Caki2 (cell line): Measurements from ENCODE around the gene FASTKD2. TPM values are rescaled to one million over a fixed set of nuclear protein-coding genes. Genes with fewer than 3 reads are reported as not detected.

Experiments used
- DNase-seq: peaks from one replicate; pipeline ENCODE4 v3.0.0-alpha.2; 2015; ENCODE audit warnings: low read depth
- in situ Hi-C: cut with HindIII; loops from 2 replicates; pipeline ENCODE4 v1.10.0; 2016; ENCODE audit warnings: low sequenced_read_pairs, low pct_unique_long_range_greater_than_20kb, mixed read lengths
- total RNA-seq: library from RNA; depleted of rRNA; stranded (reverse); fragments of >200 nt; shearing (Covaris generic); gene quantifications from 2 replicates; pipeline ENCODE4 v1.2.3, GENCODE V29; 2014; ENCODE audit warnings: low replicate concordance; rRNA removed

The FASTKD2 gene
- total RNA-seq, result 30.8 and 42.7 TPM in 2 replicates

GRCh38 chr2:206765242-206766056 is at the start of gene FASTKD2, which contains the start of gene MDH1B:
Gene FASTKD2 (plus strand): TSS chr2:206765606. CDS start chr2:206766694, 1,088 bp downstream.
Gene MDH1B (minus strand): TSS chr2:206765328. CDS start chr2:206765271, 57 bp downstream.
- DNase-seq, result peak; percentile 93
- in situ Hi-C loops, result no loop called here

- DNase-seq, result no peak
- in situ Hi-C loops, result no loop called here
Observed at GRCh38 chr2:206716623-206717022, 48.8 kb upstream of the FASTKD2 start.

DNA sequence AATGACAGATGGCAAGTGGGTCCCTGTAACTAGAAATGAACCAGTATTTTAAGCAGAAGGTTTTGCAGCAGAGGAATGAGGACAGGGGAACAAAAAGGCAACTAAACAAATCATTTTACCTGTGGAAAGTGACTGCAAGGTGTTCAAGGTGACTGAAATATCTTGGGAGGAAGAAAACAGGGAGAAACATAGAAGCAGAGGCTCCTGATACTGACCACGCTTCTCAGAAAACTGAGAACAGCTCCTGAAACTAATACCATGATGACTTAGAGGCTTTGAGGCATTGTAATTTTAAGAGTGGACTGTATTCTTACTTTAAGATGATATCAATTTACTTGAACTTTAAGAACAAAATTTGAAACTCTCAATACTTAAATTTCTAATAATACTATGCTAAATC is 47.1 kb upstream of the FASTKD2 start, which contains the start of gene DYTN:
DYTN (minus strand) TSS at position 101 of the 400 bp plus-strand sequence. CDS start 117 bp downstream, outside the sequence.
- no peak for DNase-seq

GRCh38 chr2:206721256-206721920 is 44.0 kb upstream of the FASTKD2 start:
- DNase-seq, result peak; percentile 23
- in situ Hi-C loops, result no loop called here

More for the DNA sequence above, 47.1 kb upstream of the FASTKD2 start, which contains the start of gene DYTN:
- in situ Hi-C loops, result no loop called here

GRCh38 chr2:206723288-206723687 is 42.1 kb upstream of the FASTKD2 start:
- no peak for DNase-seq
- in situ Hi-C loops, result no loop called here

DNA sequence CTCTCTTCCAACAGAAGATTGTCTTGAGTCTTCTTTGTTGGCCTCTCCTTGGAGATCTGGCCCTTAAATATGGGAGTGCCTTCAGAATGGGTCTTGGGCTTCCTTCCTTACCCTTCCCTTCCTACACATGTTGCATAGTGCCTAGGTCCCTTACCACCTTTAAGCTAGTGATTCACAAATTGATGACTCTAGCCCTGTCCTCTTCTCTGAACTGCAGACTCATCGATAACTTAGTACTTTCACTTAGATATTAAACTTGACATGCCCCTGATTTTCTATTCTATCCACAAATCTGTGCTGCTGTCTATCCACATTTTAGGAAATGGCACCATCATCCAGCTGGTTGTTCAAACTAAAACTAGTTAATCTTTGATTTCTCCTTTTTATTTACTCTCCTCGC is 38.1 kb upstream of the FASTKD2 start:
- in situ Hi-C loops, result no loop called here
- no peak for DNase-seq

DNA sequence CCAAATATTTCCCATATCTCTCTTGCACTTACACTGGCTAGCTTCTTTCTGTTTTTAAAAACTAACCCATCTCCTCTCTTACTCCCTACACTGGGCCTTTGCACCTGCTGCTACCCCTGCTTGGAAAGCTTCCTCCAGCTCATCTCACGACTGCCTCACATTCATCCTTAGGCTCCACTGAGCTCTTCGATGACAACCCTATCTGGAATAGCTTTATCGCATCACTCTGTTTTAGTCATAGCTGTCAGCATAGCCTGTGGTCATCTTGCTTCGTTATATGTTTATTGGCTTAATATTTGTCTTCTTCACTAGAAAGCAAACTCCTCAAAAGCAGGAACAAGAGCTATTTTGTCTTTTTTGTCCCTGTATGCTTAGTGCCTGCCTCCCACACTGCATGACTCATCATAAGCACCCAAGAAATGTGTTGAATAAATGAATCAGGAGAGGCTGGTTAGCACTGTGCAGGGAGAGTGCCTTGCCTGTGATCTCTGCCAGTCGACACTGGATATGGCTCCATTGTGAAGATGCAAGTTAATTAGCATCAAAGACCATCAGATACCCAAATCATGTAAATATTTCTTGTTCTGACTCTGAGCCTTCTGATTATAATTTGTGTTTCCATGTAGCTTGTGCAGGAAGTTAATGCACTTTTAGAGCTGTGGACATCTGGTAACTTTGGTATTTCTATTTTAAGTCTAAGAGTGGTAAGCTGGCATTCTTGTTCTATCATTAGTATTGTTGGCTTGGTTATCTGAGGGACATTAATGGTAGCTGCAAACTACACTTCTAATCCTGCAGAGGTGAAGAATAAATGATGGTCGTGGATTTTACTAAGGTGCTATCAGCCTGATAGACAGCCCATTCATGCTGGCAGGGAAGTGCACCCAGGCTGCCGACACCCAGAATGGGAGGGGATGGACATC is 36.9 kb upstream of the FASTKD2 start:
- DNase-seq, result peak; percentile 14
- in situ Hi-C loops, result no loop called here

GRCh38 chr2:206733341-206733740 is 32.1 kb upstream of the FASTKD2 start:
- in situ Hi-C loops, result no loop called here
- no peak for DNase-seq

DNA sequence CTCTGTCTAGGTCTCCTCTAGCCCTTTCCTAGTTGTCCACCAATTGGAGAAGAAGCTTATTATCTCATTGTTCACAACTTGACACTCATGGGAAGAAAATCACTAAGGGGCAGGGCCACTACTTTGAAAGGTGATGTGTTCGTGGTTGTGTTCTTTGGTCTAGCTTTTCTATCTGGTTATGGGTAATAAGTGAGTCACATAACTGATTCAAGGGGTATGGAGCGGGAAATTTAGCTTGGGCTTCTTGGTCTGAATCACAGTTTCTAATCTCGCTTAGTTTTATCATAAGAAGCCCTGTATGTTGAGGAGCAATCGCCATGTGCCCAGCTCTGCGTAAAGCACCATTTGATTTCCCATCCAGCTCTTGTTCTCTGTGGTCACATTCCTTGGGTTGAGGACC is 28.5 kb upstream of the FASTKD2 start:
- in situ Hi-C loops, result no loop called here
- DNase-seq, result no peak

GRCh38 chr2:206739271-206739670 is 26.1 kb upstream of the FASTKD2 start:
- in situ Hi-C loops, result no loop called here

GRCh38 chr2:206740800-206741199 is 24.6 kb upstream of the FASTKD2 start:
- no peak for DNase-seq
- in situ Hi-C loops, result no loop called here

More at GRCh38 chr2:206739271-206739670, 26.1 kb upstream of the FASTKD2 start:
- no peak for DNase-seq

DNA sequence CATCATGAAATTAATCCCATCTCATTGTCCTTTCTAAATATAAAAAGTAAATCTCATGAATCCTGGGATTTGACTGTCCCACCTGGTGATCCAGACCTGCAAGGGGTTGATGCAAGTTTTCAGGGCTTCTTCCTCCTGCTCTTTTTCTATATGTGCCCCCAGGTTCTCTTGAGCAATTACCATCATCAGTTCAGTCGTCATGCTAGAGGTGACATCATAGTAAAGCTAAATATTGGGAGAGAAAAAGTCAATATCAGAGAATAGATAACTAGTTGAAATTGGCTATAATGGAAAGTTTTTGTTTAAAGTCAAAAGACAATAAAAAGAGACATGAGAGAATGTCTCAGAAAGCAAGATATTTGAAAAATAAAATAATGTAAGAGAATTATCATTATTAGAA is 8.6 kb upstream of the FASTKD2 start:
- in situ Hi-C loops, result no loop called here
- no peak for DNase-seq

GRCh38 chr2:206764673-206765241 is 649 bp upstream of the FASTKD2 start:
- no peak for DNase-seq
- in situ Hi-C loops, result no loop called here

DNA sequence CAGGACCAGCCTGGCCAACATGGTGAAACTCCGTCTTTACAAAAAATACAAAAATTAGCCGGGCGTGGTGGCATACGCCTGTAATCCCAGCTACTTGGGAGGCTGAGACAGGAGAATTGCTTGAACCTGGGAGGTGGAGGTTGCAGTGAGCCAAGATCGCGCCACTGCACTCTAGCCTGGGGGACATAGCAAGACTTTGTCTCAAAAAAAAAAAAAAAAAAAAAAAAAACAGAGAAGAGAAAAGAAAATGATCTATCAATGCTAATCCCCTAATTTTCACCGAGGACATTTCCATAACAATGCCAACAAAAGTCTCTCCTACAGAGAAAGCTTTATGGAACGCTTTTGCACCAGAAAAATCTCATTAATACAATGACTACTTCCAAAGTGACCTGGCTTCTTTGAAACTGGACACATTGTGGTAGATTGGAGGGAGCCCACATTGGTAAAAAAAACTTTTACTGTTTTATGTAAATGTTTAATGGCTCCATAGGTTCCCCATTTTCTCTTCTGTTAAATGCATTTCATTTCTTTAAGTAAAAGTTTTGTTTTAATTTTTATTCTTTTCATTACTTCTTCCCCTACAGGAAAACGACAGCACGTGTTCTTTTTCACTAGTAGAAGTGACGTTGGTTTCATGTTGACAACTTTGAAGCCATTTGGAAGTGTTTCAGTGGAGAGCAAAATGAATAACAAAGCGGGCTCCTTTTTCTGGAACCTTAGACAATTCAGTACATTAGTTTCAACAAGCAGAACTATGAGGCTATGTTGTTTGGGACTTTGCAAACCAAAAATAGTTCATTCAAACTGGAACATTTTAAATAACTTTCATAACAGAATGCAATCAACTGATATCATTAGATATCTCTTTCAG is 888 bp downstream of the FASTKD2 start:
- no peak for DNase-seq
- in situ Hi-C loops, result no loop called here

DNA sequence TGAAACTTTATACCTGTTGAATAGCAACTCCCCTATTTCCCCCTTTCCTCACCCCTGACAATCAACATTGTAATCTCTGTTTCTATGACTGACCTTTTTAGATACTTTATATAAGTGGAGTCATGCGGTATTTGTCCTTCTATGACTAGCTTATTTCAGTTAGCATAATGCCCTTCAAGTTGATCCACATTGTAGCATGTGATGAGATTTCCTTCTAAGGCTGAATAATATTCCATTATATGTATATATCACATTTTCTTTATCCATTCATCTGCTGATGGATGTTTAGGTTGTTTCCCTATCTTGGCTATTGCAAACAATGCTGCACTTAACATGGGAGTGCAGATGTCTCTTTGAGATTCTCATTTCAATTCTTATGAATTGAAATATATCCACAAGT is 9.5 kb downstream of the FASTKD2 start:
- in situ Hi-C loops, result no loop called here
- no peak for DNase-seq

DNA sequence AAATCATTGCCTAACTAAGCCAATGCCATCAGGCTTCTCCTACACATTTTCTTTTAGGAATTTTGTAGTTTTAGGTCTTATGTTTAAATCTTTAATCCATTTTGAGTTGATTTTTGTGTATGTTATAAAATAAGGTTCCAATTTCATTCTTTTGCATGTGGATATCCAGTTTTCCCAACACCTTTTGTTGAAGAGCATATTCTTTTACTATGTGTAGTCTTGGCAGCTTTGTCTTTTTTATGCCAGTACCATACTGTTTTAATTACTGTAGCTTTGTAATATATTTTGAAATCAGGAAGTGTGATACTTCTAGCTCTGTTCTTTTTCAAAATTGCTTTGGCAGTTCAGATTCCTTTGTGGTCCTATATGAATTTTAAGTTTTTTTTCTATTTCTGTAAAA is 11.0 kb downstream of the FASTKD2 start:
- in situ Hi-C loops, result no loop called here
- DNase-seq, result no peak

DNA sequence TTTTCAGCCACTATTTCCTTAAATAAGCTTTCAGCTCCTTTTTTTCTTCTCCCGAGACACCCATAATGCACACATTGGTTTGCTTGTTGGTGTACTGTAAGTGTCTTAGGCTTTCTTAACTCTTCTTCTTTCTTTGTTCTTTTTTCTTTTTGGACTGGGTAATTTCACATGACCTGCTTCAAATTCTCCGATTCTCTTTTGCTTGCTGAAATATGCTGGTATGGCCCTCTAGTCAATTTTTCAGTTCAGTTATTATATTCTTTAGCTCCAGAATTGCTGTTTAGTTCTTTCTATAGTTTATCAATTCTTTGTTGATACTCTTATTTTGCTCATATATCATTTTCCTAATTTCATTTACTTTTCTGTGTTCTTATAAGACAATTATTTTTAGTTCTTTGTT is 15.3 kb downstream of the FASTKD2 start:
- DNase-seq, result no peak
- in situ Hi-C loops, result no loop called here
